Measurements from ENCODE around the gene ACSS1.

Gene ACSS1

DNA sequence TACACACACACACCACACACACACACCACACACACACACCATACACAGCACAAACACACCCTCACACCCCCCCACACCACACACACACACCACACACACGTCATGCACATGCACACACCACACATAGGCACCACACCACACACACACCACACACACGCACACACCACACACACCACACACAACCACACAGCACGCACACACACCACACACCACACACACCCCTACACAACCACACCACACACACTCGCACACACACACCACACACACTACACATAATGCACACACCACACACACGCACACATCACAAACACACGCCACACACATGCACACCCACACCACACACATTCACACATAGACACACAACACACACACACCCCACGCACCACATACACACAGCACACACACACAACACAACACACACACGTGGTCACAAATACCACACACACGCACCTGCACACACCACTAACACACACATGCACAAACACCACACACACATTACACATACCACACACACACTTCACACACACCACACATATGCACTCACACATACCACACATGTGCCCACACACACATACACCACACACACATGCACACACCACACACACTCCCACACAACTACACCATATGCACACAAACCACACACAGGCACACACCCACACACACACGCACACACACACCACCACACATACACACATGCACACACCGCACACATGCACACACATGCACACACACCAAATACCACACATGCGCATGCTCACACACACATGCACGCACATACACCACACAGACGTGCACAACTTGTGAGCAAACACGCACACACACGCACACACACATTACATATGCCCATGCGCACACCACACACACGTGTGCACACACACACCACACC is 9.4 kb upstream of the ACSS1 start:
- H3K27me3 Mint-ChIP-seq, result peaks cover 16% of the 10 kb centered on the region
- H3K36me3 Mint-ChIP-seq, result no peaks in the 10 kb centered on the region
- no peaks in the 10 kb centered on the region for H3K9me3 Mint-ChIP-seq
- H3K4me3 Mint-ChIP-seq, result no peak overlapping the region
- peaks cover 8% of the 10 kb centered on the region for H3K4me1 Mint-ChIP-seq
- H3K27ac Mint-ChIP-seq, result no peak overlapping the region

DNA sequence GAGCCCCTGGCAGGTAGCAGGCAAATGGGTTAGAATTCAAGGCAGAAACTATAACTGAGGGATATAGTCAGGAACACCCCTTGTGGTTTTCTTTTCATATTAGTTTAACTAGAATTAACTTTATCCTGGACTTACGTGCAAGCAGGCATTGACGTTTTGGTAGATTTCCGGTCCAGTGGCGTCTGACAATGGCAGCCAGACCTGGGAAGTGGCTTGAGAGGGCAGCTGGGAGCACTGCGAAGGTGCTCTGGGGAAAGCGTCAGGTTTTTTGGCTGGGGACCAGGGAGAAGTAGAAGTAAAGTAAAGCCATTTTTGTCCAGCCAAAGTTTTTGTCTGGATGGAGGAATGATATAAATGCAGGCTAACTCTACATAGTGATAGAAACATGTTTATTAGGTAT is 8.4 kb upstream of the ACSS1 start:
- no peak overlapping the region for H3K27ac Mint-ChIP-seq
- no peaks in the 10 kb centered on the region for H3K36me3 Mint-ChIP-seq
- no peaks in the 10 kb centered on the region for H3K9me3 Mint-ChIP-seq
- H3K4me1 Mint-ChIP-seq, result peaks cover 8% of the 10 kb centered on the region
- peaks cover 11% of the 10 kb centered on the region for H3K27me3 Mint-ChIP-seq
- H3K4me3 Mint-ChIP-seq, result no peak overlapping the region

DNA sequence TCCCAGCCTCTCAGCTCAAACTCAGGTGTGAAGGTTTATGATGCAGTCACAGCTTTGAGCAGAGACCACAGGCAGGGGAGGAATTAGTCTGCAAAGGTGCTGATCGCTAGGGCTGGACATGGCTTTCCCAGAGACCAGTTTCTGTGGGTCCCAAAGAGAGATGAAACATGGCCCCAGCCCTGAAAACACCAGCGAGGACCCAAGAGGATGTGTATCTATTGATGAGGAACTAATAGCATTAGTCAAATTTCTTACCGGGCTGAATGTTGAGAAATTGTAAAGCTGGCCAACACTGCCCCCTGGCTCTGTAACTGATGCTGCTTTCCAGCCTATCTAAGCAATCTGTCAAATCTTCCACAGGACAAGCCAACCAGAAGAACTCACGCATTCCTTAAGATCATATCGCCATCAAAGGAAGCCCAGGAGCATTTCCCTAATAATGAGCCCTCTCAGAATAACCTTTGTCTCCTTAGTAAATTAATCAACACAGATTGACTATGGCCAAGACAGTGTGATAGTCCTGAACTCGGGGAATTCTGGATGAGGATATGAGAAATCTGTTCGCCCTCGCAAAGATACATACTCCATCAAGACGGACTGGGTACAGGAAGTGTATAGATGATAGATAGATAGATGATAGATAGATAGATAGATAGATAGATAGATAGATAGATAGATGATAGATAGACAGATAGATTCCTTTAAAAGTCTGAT is 7.8 kb upstream of the ACSS1 start:
- H3K36me3 Mint-ChIP-seq, result no peaks in the 10 kb centered on the region
- H3K27ac Mint-ChIP-seq, result no peak overlapping the region
- no peak overlapping the region for H3K4me3 Mint-ChIP-seq
- H3K9me3 Mint-ChIP-seq, result no peaks in the 10 kb centered on the region
- H3K4me1 Mint-ChIP-seq, result peaks cover 8% of the 10 kb centered on the region
- peaks cover 8% of the 10 kb centered on the region for H3K27me3 Mint-ChIP-seq

DNA sequence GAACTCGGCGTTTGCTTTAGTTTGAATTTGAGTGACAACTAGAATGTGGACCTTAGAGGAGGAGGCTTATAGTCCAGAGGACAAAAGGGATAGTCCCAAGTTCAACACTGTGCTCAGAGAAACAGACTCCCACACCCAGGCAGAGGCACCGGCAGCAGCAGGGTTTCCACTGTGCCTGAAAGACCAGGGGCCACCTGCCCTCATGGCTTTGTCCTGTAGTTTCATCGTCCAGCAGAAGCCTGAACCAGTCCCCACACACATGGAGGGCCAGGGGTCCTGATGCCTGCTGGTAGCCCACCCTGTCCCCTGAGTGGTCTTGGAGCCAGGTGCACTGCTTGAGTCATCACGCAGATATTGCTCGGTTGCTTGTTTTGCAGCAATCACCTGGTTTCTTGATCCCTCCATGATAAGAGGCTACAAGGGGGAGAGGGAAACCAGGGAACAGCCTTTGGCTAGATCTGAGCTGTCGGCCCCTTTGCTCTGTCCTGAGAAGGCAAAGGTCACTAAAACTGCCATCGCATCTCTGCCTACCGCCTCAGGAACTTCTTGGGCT is 7.2 kb upstream of the ACSS1 start:
- Mint-ChIP-seq H3K36me3 (no peaks in the 10 kb centered on the region), H3K27ac (no peak overlapping the region), H3K4me3 (no peak overlapping the region), H3K27me3 (peaks cover 5% of the 10 kb centered on the region), H3K4me1 (peaks cover 8% of the 10 kb centered on the region), H3K9me3 (no peaks in the 10 kb centered on the region)

- no peaks in the 10 kb centered on the region for H3K9me3 Mint-ChIP-seq
- no peak overlapping the region for H3K27ac Mint-ChIP-seq
These were observed 6.7 kb upstream of the ACSS1 start for GRCh38 chr20:25064561-25065071.

GRCh38 chr20:25063981-25064380 is 6.0 kb upstream of the ACSS1 start:
- Mint-ChIP-seq H3K36me3 (no peaks in the 10 kb centered on the region), H3K4me1 (peaks cover 13% of the 10 kb centered on the region), H3K9me3 (no peaks in the 10 kb centered on the region), H3K27ac (no peak overlapping the region), H3K4me3 (no peak overlapping the region), H3K27me3 (peaks cover under 1% of the 10 kb centered on the region)

More at GRCh38 chr20:25064561-25065071, 6.7 kb upstream of the ACSS1 start:
- Mint-ChIP-seq H3K4me3 (no peak overlapping the region), H3K4me1 (peaks cover 8% of the 10 kb centered on the region), H3K36me3 (no peaks in the 10 kb centered on the region), H3K27me3 (peaks cover 3% of the 10 kb centered on the region)

GRCh38 chr20:25063546-25063945 is 5.6 kb upstream of the ACSS1 start:
- H3K4me1 Mint-ChIP-seq, result peaks cover 18% of the 10 kb centered on the region
- H3K27ac Mint-ChIP-seq, result no peak overlapping the region
- no peaks in the 10 kb centered on the region for H3K36me3 Mint-ChIP-seq
- H3K27me3 Mint-ChIP-seq, result no peaks in the 10 kb centered on the region
- no peak overlapping the region for H3K4me3 Mint-ChIP-seq
- H3K9me3 Mint-ChIP-seq, result no peaks in the 10 kb centered on the region

DNA sequence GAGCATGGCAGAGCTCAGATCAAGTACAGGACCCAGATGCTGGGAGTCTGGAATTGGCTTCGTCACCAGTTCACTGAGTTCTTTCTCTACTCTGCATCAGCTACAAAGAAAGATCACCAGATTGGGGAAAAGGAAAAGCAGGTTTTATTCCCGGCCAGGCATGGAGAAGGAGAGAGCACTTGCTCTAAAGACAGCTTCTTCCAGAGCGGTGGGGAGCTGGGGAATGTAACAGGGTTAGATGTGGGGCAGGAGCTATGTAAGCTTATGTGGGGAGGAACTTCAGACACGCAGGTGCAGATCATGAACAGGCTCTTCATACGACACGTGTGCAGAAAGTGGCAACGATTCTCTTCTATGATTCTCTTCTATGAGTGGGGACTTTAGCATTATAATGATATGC is 4.9 kb upstream of the ACSS1 start:
- Mint-ChIP-seq H3K27me3 (no peaks in the 10 kb centered on the region), H3K4me1 (peaks cover 18% of the 10 kb centered on the region), H3K9me3 (no peaks in the 10 kb centered on the region), H3K4me3 (no peak overlapping the region), H3K36me3 (no peaks in the 10 kb centered on the region), H3K27ac (no peak overlapping the region)

DNA sequence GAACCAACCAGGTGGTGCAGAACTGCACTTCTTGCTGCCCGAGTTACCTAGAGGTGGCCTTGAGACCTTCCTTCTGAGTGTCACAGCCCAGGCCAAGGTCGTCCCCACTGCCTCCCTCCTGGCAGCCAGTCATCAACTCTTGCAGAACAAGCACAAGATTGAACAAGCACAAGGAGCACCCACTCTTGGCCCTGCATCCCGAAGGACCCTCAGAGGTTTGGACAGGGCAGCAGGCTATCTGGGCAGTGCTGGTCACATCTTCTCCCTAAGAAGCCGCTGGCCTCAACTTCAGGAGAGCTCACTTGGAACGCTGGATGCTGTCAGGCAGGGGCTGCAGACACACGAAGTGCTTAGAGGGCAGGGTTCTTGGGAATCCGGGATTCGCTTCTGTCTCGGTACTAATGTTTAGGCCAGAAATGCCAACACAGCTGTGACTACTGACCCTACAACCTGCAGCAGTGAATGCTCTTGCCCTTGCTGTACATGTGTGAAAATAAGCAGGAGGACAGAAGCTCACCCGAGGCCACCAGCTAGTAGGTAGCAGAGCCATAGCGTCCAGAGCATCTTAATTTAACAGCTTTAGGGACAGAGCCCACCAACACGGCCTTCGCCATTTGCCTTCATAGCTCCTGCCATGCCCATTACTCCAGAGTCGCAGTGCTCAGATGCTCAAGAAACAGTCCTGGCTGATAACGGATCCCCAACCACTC is 4.0 kb upstream of the ACSS1 start:
- Mint-ChIP-seq H3K27ac (no peak overlapping the region), H3K36me3 (no peaks in the 10 kb centered on the region), H3K4me1 (peaks cover 20% of the 10 kb centered on the region), H3K27me3 (no peaks in the 10 kb centered on the region), H3K9me3 (no peaks in the 10 kb centered on the region), H3K4me3 (no peak overlapping the region)

DNA sequence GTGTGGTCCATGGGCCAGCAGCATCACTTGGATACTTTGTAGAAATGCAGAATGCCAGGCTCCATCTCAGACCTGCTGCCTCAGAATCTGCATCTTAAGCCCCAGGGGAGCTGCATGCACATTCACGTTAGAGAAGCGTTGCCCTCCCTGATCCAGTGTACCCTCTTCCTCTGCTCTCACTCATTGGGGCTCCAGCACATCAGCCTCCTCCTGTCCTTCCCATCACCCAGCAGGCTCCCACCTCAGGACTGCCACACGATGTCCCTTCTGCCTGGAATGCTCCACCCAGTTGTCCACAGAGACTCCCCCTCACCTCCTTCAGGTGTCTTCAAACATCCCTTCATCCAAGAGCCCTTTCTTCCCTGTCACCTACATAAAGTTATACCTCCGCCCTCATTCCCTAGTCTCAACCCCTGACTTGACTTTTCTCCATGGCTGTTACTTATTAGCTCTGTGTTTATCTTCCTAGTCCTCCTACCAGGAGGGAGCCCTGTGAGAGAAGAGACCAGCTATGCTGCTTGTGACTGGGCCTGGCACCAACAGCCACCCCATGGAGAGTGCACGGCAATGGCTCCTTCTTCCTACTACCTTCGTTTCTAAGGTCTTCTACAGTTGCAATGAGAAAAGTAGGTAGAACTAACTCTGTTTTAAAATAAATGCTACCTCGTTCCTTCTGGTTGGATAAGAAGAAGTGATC is 3.3 kb upstream of the ACSS1 start:
- Mint-ChIP-seq H3K4me3 (no peak overlapping the region), H3K27ac (no peak overlapping the region), H3K4me1 (peaks cover 24% of the 10 kb centered on the region), H3K36me3 (no peaks in the 10 kb centered on the region), H3K9me3 (no peaks in the 10 kb centered on the region), H3K27me3 (no peaks in the 10 kb centered on the region)

DNA sequence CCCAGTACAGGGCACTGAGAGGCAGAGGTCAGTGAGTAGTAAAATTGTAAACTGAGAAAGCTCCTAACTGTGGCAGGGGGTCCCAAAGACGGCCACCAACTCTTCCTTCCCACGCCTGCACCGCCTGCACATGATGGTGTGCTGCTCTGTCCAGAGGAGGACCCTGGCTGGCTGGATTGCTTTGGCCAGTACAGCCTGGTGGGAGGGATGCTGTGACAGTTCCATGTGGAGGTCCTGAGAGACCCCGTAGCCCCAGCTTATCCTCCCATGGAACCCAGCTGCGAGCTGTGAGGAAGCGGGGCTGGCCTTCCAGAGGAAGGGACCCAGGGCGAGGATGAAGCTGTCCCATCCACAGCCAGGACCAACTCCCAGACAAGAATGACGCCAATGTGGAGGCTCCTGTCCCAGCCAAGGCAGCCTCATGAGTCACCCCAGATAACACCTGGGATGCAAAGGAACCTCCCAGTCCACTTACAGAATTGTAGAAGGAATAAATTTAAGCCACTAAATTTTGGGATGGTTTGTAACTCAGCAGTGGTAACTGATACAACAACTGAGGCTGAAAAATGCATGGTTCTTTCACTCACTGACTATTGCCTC is 2.0 kb upstream of the ACSS1 start:
- H3K4me3 Mint-ChIP-seq, result no peak overlapping the region
- no peaks in the 10 kb centered on the region for H3K36me3 Mint-ChIP-seq
- H3K9me3 Mint-ChIP-seq, result no peaks in the 10 kb centered on the region
- no peak overlapping the region for H3K27ac Mint-ChIP-seq
- peaks cover 30% of the 10 kb centered on the region for H3K4me1 Mint-ChIP-seq
- no peaks in the 10 kb centered on the region for H3K27me3 Mint-ChIP-seq

- Mint-ChIP-seq H3K36me3 (no peaks in the 10 kb centered on the region), H3K4me1 (peaks cover 38% of the 10 kb centered on the region), H3K9me3 (no peaks in the 10 kb centered on the region), H3K27ac (no peak overlapping the region), H3K4me3 (peak overlapping the region; percentile 78), H3K27me3 (no peaks in the 10 kb centered on the region)
These were observed 1.2 kb upstream of the ACSS1 start for GRCh38 chr20:25058847-25059810.

- Mint-ChIP-seq H3K27ac (peak overlapping the region; percentile 82), H3K27me3 (no peaks in the 10 kb centered on the region), H3K36me3 (no peaks in the 10 kb centered on the region), H3K4me1 (peaks cover 53% of the 10 kb centered on the region), H3K4me3 (peak overlapping the region; percentile 84), H3K9me3 (no peaks in the 10 kb centered on the region)
These were observed 497 bp downstream of the ACSS1 start for GRCh38 chr20:25057234-25058050.

Measured in activated naive CD4-positive, alpha-beta T cell treated with anti-CD3 and anti-CD28 coated beads, Interleukin-2, amount 50 U/mL, for 24 hours (primary cell).